ENCODE measurements around the gene FCN1.
A peak's percentile ranks its signal among the peaks of the same experiment; 100 is the strongest.

Gene FCN1

GRCh38 chr9:134913041-134913712, 4.5 kb downstream of the FCN1 start:
- no peak for DNase-seq

- no peak for DNase-seq
These were observed 5.4 kb downstream of the FCN1 start for GRCh38 chr9:134912126-134912840.

DNA sequence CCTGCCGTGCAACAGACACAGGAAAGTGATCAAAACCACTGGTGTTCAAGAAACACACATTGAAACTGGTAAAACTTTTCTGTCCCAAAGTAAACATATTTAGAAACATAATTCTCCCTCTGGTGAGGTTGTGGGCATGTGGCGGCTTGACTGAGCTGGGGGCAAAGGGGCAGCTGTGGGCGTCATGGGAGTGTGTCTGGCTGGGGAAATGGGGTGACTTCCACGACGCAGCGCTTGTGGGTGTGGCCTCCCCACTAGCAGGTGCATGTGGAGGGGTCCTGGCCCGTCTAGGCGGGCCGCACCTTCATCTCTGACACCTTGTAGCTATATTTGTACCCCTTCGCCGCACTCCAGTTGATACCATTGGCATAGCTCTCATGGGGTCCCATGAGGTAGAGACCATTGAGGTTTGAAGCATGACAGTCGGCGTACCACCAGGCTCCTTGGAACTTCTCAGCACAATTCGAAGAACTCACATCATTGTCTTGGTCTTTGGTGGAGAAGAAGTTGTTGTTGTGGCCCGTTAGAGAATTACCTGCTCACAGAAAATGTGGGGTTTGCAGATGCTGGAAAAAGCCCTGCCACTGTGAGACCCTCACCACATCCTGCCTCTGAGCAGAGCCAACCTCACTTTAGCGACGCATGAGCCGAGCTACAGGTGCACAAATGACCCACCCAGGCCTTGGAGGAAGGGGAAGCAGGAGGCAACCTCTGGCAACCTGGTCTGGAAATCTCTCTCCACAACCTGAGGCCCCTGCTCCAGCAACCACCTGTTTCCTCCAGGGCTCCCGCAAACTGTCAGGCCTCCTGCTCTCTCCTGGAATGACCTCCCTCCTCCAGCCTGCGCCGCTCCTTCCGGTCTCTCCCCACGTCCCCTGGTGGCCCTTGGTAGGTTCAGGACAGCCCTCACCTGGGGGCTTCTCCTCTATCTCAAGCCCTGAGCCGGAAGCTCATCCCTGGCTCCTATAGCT, 7.9 kb downstream of the FCN1 start:
- no peak for DNase-seq

DNA sequence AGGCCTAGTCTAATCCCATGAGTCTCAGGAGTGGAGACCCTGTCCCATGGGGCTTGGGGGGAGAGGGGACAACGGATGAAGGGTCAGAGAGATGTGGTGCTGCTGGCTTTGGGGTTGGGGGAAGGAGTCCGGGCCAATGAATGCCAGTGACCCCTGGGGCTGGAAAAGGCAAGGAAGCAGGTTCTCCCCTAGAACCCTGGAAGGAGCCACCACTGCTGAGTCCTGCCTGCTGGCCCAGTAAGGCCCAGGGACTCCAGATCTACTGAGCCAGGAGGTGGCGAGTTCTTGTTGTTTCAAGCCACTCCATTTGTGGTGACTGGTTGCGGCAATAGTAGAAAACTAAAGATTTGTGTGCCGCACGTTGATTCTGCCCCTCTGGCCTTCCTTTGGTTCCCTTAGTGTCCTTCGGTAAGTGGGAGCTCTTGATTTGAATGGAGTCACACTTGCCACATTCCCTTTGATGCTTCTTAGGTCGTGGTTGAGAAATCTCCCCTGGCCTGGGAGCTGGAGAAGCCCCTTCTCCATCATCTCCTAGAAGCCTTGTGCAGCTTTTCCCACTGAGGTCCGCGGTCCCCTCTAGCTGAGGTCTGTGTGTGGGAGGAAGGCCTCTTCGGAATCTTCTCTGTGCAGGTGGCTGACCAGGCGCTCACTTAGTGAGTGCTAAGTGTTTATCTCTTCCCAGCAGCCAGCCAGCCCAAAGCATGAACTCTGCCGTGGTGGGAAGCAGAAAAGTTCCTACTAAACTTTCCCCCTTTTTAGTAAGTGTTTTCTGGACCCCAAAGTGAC, 9.0 kb downstream of the FCN1 start:
- DNase-seq: no peak

DNA sequence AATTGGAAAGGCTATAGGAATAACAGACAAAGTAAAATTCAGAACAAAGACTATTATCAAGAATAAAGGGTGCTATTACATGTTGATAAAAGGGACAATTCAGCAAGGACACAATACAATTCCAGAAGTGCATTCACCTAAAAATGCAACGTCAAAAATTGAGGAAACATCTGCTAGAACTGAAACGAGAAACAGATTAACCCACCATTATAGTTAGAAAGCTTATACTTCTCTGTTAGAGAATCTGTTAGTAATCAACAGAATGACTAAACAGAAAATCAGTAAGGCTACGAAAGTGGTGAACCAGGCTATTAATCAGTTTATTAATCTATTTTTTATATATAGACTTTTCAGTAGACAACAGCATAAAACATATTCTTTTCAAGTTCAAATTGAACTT, 14.8 kb downstream of the FCN1 start:
- no peak for DNase-seq

DNA sequence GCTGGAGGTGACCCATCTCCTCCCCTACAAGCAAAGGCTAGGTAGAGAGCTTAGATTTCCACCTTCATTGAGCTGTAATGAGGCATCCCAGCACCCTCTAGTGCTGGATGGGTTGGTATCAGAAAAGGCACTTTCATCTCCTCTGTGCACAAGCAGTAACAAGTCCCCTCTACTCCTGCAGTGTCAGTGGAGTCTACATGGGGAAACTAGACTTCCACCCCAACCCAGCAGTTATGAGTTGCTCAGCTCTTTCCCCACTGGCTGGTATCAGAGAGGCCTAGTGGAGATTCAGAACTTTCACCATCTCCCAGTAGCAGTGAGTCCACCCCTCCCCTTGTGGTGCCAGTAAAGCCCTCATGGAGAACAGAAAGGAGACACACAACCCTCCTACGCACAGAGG, 17.9 kb downstream of the FCN1 start:
- DNase-seq: no peak

- no peak for DNase-seq
These were observed 18.5 kb downstream of the FCN1 start for GRCh38 chr9:134899168-134899567.

DNA sequence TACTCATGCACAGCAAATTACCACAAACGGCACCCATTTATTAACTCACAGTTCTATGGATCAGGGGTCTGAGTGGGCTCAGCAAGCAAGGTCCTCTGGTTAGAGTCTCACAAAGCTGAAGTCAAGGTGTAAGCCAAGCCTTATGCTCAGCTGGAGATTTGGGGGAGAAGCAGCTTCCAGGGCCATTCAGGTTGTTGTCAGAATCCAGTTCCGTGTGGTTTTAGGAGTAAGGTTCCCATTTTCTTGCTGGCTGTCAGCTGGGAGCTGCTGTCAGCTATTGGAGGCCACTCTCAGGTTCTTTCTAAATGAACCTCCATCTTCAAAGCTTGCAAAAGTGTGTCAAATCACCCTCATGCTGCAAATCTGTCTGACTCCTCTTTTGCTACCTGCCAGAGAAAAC, 19.4 kb downstream of the FCN1 start:
- DNase-seq: no peak

DNA sequence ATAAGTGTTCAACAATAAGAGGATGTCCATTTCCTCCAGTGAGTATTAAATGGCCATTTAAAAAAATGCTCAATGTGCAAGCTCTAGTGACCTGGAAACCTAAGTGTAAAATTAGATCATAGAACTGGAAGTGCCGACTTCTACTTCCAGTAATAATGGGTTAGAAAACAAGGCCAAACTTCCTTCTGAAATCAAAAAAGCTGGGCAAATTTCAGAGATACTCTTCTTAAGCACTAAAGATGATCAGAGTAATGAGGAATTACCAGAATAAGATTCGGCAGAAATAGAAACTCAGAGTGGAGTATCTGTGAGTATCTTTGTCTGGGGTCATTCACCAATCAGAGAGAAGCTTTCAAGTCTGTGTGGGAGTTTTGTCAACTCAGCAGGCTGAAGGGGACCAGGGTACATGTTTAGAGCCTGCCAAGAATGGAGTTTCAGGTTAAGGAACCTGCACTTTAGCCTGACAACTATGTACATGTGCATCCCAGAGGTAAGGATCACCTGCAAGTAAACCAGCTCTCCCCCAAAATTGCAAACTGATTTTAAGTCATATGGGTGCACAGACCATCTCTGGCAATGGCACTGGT, 20.0 kb downstream of the FCN1 start:
- no peak for DNase-seq

DNA sequence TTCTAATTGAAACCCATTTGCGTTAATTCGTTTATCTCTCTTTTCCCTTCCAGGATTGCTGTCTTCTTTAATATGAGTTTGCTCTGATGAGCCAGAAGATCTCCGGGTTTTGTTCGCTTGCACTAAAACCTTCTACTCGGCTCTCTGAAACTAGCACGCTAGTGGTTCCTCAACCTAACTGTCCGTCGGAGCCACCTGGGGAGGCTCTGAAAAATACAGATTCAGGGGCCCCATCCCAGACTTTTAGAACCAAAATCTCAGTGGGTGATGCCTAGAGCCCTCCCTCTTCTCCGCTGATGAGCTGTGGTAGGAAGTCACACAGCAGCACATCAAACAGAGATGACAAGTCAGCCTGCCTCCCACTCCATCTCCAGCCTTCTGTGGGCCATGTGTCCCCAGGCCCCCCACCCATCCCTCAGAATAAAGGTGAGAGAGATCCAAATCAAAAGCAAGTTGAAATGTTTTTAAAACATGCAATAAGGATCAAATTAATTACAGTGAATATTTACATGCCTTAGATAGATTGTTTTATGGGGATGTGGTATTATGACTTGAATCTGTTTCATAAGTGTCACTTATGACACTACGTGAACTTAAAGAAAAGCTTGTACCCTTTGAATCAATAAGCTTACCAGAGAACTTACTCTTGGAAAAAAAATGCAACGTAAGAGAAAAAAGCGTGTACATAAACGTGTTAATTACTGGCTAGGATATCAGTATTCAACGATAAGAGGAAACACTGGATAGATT, 20.7 kb downstream of the FCN1 start:
- no peak for DNase-seq

DNA sequence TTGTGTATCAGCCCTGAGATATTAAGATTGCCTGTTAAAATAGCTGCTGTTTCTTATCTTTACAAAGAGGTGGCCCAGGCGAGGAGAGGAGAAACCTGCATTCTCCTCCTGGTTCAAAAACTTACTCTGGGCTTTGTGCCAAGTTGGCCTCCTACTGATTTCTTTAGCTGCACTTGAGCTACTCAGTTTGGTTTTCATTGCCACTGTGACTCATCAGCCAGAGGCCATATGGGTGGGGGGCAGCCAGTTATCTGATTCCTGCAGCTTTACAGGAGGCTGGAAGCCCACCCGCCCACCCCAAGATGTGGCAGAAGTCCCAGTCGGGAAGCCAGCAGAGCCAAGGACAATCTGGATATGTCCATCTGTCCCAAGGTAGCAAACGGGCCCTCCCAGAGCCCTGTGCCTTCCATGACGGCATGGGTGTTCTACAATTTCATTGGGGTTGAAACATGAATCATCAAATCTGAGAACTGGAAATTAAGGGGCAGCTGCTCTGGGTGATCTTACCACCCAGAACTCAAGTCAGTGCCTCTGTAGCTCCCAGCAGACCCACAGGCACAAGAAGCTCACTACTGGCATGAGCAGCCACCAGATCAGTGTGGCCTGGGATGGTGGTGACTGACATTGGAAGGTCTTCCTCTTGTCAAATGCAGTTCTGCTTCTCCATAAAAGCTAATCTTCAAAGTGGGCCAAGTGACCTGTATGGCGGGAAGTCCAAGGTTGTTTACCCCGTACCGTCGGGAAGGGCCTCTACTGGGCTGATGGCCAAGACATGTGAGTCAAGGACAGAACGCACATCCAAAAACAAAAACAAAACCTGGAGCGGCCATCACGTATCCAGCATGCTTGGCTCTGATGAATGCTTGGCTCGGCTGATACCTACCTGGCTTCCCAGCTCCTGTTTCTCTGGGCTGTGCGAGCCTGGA, 21.5 kb downstream of the FCN1 start:
- peak; percentile 67 for DNase-seq

DNA sequence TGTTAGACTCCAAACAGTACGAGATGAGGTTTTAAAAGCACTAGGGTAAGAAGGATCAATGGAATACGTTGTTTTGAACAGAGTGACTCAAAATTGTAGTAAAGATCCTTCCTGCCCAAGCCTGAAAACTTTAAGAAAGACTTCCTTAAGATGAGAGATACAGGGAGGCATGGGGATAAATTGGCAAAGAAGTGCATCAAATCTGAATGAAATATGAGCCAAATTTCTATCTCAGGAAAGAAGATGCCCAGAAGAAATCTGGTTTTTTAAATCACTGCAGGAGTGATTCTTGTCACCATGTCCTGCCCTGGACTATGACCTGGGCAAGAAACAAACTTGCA, 22.2 kb downstream of the FCN1 start:
- DNase-seq: no peak

DNA sequence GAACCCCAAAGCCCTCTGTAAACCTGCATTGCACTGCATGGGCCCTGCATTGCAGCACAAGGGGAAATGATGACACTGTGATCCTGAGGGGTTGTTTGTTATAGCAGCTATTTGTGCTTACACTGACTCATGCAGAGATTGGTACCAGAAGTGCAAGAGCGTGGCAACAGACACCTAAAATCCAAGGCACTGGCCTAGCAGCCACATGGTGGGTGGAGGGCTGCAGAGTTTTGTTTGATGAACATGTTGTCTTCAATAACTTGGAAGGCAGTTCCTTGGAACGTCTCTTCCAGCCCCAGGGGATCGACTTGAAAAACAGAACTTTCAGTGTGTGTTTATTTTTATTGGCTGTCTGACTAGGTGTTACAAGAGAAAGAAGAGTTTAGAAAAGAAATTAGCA, 22.6 kb downstream of the FCN1 start:
- DNase-seq: no peak

- no peak for DNase-seq
These were observed 23.4 kb downstream of the FCN1 start for GRCh38 chr9:134894136-134894860.

DNA sequence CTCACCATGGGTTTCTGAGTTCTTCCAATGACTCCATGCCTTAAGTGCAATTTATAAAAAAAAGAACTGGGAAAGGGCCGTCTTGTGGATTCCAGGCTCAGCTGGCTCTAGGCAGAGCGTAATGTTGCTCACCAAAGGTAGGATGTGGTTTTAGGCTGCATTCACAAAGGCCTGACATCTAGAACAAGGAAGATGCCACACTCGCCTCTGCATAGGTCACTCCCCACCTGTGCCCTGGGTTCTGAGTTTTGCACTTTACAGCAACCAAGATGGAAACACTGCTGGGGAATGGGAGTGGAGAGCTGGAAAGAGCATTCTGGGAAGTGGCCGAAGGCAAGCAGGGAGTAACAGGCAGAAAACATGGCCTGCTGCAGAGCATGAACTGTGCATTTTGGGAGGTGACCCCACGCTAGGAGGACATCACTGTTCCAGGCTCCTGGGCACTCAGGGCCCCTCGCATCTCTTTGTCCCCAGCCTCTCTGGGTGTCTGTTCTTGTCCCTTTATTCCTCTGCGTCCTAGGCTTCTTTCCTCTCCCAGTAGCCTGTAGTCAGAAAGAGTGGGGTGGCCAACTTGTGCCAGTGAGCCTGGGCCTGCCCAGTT, 24.8 kb downstream of the FCN1 start:
- no peak for DNase-seq

- DNase-seq: no peak
These were observed 25.5 kb downstream of the FCN1 start for GRCh38 chr9:134892221-134892620.

DNA sequence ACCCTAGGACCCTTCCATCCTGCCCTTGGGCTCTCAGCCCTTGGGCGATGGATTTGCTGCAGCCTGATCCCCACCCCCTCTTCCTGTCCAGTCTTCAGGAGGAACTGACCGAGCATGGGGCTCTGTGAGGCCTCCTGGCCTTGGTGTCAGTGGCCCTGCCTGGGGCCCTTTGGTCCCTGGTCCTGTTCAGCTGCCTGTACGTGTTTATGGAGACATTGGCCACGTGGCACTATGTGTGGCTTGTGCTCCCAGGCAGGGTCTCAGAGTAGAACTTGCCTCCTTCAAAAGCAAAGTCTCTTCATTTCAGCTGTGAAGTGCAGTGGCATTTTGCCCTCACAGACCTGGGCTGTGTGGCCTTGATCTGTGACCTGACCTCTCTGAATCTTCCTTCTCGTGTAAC, 26.0 kb downstream of the FCN1 start:
- no peak for DNase-seq

DNA sequence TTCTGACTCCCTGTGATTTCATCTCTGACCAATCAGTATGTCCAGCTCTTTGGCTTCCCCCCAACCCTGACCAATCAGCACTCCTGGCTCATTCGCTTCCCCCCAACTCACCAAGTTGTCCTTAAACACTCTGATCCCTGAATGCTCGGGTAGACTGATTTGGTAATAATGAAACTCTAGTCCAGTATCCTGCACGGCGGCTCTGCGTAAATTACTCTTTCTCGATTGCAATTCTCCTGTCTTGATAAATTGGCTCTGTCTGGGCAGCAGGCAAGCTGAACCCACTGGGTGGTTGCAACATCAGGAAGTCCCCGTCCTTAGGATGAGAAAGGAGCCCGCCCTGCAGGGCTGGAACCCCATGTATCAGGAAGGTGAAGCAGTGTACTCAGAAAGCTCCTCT, 26.7 kb downstream of the FCN1 start:
- DNase-seq: no peak

DNA sequence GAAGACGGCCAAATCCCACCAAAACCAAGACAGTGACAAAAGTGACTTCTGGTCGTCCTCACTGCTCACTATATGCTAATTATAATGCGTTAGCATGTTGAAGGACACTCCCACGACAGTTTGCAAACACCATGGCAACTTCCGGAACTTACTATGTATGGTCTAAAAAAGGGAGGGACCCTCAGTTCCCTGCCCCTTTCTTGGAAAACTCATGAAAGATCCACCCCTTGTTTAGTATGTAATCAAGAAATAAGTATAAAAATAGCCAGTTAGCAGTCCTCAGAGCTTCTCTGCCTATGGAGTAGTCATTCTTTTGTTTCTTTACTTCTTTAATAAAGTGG, 27.6 kb downstream of the FCN1 start:
- no peak for DNase-seq
